ENCODE measurements around the gene CHCHD5. TPM values are rescaled to one million over a fixed set of nuclear protein-coding genes. Genes with fewer than 3 reads are reported as not detected.
"Not testable (repeated sequence)": the region's sequence is repeated elsewhere in the genome, so short reads cannot be mapped to it uniquely, and the experiment has no call there.

The CHCHD5 gene
- total and polyA plus RNA-seq, 2 experiments from 2014 or later = 34.9 to 74.4 TPM

GRCh38 chr2:112607680-112608438, 23.4 kb downstream of the CHCHD5 start:
- H3K4me1 ChIP-seq (ENCODE audit: low read depth) = no peaks in the 10 kb centered on the region
- DNase-seq (ENCODE audit: low read depth in 1 of 2, low spot score in 1 of 2) = no peak
- TF ChIP-seq, protein P1, sequence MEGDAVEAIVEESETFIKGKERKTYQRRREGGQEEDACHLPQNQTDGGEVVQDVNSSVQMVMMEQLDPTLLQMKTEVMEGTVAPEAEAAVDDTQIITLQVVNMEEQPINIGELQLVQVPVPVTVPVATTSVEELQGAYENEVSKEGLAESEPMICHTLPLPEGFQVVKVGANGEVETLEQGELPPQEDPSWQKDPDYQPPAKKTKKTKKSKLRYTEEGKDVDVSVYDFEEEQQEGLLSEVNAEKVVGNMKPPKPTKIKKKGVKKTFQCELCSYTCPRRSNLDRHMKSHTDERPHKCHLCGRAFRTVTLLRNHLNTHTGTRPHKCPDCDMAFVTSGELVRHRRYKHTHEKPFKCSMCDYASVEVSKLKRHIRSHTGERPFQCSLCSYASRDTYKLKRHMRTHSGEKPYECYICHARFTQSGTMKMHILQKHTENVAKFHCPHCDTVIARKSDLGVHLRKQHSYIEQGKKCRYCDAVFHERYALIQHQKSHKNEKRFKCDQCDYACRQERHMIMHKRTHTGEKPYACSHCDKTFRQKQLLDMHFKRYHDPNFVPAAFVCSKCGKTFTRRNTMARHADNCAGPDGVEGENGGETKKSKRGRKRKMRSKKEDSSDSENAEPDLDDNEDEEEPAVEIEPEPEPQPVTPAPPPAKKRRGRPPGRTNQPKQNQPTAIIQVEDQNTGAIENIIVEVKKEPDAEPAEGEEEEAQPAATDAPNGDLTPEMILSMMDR (IDR thresholded peaks at IDR 0.05; ENCODE audit: low read depth, low read length) = no peak
- H3K27ac ChIP-seq = no peak overlapping the region
- H3K36me3 ChIP-seq = no peaks in the 10 kb centered on the region
- no peak overlapping the region for H3K4me3 ChIP-seq
- H3K27me3 ChIP-seq = no peaks in the 10 kb centered on the region
- no peaks in the 10 kb centered on the region for H3K9me3 ChIP-seq (ENCODE audit: low read depth)

GRCh38 chr2:112609320-112609719, 24.9 kb downstream of the CHCHD5 start:
- H3K4me1 ChIP-seq (ENCODE audit: low read depth); H3K4me3 ChIP-seq; H3K27me3 ChIP-seq; H3K36me3 ChIP-seq; DNase-seq (ENCODE audit: low read depth in 1 of 2, low spot score in 1 of 2); H3K27ac ChIP-seq; H3K9me3 ChIP-seq (ENCODE audit: low read depth): not testable (repeated sequence)

DNA sequence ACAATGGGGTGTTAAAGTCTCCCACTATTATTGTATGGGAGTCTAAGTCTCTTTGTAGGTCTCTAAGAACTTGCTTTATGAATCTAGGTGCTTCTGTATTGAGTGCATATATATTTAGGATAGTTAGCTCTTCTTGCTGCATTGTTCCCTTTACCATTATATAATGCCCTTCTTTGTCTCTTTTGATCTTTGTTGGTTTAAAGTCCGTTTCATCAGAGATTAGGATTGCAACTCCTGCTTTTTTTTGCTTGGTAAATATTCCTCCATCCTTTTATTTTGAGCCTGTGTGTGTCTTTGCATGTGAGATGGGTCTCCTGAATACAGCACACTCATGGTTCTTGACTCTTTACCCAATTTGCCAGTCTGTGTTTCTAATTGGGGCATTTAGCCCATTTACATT, 27.9 kb downstream of the CHCHD5 start:
- not testable (repeated sequence) for H3K9me3 ChIP-seq (ENCODE audit: low read depth); H3K4me1 ChIP-seq (ENCODE audit: low read depth); H3K27me3 ChIP-seq; H3K36me3 ChIP-seq; DNase-seq (ENCODE audit: low read depth in 1 of 2, low spot score in 1 of 2); H3K4me3 ChIP-seq; H3K27ac ChIP-seq

DNA sequence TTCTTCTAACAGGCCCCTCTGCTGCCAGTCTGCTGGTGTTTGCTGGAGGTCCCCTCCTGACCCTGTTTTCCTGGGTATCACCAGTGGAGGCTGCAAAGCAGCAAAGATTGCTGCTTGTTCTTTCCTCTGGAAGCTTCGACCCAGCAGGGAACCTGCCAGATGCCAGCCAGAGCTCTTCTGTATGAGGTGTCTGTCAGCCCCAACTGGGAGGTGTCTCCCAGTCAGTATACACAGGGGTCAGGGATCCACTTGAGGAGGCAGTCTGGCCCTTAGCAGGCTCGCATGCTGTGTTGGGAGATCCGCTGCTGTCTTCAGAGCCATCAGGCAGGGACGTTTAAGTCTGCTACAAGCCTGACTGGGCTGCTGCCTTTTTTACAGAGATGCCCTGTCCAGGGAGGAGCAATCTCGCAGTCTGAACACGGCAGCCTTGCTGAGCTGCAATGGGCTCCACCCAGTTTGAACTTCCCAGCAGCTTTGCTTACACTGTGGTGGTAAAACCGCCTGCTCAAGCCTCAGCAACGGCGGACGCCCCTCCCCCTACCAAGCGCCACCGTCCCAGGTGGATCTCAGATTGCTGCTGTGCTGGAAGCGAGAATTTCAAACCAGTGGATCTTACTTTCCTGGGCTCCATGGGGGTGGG, 29.9 kb downstream of the CHCHD5 start:
- no peak for DNase-seq (ENCODE audit: low read depth in 1 of 2, low spot score in 1 of 2)
- Histone ChIP-seq H3K4me1 (ENCODE audit: low read depth) (no peaks in the 10 kb centered on the region), H3K36me3 (no peaks in the 10 kb centered on the region), H3K9me3 (ENCODE audit: low read depth) (no peaks in the 10 kb centered on the region), H3K27ac (no peak overlapping the region), H3K4me3 (no peak overlapping the region), H3K27me3 (no peaks in the 10 kb centered on the region)
- TF ChIP-seq, protein P1 (IDR thresholded peaks at IDR 0.05; ENCODE audit: low read depth, low read length) = no peak

DNA sequence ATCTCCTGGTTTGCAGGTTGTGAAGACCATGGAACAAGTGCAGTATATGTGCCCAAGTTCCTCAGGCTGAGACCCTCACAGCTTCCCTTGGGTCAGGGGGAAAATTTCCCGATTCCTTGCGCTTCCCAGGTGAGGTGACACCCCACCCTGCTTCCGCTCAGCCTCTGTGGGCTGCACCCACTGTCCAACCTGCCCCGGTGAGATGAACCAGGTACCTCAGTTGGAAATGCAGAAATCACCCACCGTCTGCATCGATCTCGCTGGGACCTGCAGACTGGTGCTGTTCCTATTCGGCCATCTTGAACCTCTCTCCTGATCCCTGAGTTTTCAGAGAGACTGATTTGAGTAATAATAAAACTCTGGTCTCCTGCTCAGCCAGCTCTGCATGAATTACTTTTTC, 30.6 kb downstream of the CHCHD5 start:
- H3K4me1 ChIP-seq (ENCODE audit: low read depth) = no peaks in the 10 kb centered on the region
- TF ChIP-seq, protein P1 (IDR thresholded peaks at IDR 0.05; ENCODE audit: low read depth, low read length) = no peak
- H3K4me3 ChIP-seq = no peak overlapping the region
- no peaks in the 10 kb centered on the region for H3K27me3 ChIP-seq
- no peaks in the 10 kb centered on the region for H3K9me3 ChIP-seq (ENCODE audit: low read depth)
- DNase-seq (ENCODE audit: low read depth in 1 of 2, low spot score in 1 of 2) = no peak
- H3K27ac ChIP-seq = no peak overlapping the region
- no peaks in the 10 kb centered on the region for H3K36me3 ChIP-seq

GRCh38 chr2:112615798-112616197, 31.4 kb downstream of the CHCHD5 start:
- H3K9me3 ChIP-seq (ENCODE audit: low read depth); DNase-seq (ENCODE audit: low read depth in 1 of 2, low spot score in 1 of 2); H3K4me1 ChIP-seq (ENCODE audit: low read depth); H3K27ac ChIP-seq; H3K4me3 ChIP-seq; H3K36me3 ChIP-seq; H3K27me3 ChIP-seq: not testable (repeated sequence)

- Histone ChIP-seq H3K4me3 (no peak overlapping the region), H3K4me1 (ENCODE audit: low read depth) (no peaks in the 10 kb centered on the region), H3K27me3 (no peaks in the 10 kb centered on the region), H3K9me3 (ENCODE audit: low read depth) (no peaks in the 10 kb centered on the region), H3K27ac (no peak overlapping the region), H3K36me3 (no peaks in the 10 kb centered on the region)
- DNase-seq (ENCODE audit: low read depth in 1 of 2, low spot score in 1 of 2) = peak in 1 of 2 donors; percentile 73
- TF ChIP-seq, protein P1 (IDR thresholded peaks at IDR 0.05; ENCODE audit: low read depth, low read length) = no peak
Observed at GRCh38 chr2:112618383-112618782, 34.0 kb downstream of the CHCHD5 start.
